IPS-NIHi7 (cell line): ENCODE results near the gene ADAMTS2.
"Not testable (repeated sequence)": the region's sequence is repeated elsewhere in the genome, so short reads cannot be mapped to it uniquely, and the experiment has no call there.

ENCODE experiments used
- DNase-seq: peaks from one replicate; pipeline ENCODE4 v3.0.0; 2012; ENCODE audit warnings: mixed read lengths; ENCODE audit errors: extremely low spot score

ADAMTS2 gene

DNA sequence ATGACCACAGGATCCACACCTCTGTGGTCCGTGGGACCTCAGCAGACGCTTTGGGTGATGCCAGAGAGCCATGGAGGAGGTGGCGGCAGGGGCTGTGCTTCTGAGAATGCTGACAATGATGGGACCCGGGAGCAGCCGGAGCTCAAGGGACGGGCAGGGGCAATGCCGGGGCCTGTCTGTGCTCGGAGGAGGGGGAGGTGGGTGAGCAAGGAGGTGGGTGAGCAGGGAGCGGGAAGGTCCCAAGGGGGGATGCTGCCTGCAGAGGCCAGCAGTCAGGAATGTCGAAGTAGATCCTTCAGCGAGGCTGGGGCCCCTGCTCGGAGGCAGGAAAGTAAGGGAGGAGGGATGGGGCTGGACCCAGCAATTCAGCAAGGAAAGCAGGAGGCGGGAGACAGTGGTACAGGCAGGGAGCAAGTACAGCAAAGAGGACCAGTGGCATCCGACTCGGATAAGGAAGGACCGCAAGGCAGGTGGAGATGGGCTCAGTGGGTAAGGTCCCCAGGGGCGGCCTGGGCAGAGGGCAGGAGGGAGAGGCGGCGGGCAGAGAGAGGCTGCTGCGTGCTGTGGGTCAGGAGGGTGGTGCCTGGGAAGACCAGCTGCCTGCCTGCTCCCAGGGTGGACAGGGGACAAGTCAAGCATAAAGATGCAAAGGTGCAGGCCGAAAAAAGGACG lies 49.0 kb downstream of the ADAMTS2 start:
- no peak for DNase-seq

DNA sequence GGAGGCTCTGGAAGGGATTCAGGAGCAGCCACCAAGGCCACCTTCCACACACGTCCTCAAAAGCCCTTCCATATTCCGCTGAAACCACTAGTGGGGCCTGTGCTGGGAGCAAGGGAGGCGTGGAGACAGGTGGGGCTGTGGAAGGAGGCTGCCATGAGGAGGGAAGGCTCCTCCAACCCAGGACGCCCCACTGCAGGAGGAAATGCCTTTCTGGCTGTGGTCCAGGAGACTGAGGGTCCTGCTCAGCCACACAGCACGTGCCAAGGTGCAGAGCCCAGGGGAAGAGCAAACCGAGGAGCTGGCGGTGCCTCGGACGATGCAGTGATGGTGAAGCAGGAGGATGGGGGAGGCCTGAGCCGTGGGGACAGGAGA lies 49.5 kb downstream of the ADAMTS2 start:
- DNase-seq: no peak

DNA sequence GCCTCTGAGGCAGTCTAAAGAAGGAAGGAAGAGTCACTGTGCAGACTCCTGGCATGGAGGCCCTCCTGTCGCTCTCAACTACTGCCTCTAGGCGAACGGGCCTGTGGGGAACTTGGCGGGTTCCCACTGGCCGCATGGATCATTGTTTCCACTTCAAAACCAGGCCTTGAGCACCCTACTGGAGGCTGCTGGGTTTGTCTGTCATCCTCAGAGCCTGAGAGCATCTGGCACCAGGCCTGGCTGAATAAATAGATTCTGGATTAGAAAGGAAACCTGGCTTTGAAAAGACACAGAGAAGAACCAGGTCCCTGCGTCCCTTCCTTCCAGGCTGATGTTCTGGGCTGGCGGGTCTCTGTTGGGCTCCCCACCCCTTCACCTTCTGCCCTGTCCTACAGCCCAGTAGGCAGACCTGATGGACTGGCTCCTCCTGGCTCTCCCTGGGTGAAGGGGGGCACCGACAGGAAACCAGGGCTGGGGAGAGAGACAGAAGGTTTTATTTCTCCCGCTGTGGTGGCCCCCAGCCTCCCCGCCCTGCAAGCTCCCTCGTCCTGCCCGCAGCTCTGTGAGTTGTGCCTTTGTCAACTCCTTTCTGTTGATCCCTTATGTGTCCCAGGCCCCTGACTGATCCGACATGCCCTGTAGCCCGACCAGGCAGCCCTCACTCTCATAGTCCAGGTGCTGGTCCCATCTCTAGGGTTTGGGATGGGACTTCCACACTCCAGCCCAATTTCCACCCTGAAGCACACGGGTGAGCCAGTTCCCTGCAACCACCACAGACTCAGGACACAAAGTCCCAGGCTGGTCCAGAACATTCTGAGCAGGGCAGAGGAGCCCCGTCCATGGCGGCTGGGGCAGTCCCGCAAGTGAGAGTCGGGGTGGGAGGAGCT lies 50.1 kb downstream of the ADAMTS2 start:
- no peak for DNase-seq

DNA sequence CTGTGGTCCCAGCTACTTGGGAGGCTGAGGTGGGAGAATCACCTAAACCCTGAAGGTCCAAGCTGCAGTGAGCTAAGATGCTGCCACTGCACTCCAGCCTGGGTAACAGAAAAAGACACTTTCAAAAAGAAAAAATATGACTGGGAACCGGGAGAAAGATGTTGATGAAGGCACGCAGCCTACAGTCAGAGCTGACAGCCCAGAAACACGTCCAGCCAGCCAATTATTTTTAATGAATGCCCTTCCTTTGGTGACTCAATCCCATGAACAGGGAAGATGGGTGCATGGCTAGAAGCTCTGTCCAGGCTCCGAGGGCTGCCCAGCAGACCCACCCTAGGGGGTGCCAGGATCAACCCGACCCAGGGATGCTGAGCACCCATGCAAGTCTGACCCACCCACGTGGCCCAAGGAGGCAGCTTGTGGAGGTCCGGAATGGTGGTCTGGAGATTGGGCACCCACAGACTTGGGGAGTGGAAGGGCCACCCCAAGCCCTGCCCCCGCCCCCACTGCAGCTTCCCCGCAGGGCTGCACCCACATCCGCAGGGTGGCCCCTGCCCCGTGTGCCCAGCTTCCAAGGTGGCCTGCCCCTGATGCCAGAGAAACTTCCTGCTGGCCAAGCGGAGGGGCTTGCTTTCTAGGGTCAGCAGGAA lies 51.0 kb downstream of the ADAMTS2 start:
- DNase-seq: no peak

DNA sequence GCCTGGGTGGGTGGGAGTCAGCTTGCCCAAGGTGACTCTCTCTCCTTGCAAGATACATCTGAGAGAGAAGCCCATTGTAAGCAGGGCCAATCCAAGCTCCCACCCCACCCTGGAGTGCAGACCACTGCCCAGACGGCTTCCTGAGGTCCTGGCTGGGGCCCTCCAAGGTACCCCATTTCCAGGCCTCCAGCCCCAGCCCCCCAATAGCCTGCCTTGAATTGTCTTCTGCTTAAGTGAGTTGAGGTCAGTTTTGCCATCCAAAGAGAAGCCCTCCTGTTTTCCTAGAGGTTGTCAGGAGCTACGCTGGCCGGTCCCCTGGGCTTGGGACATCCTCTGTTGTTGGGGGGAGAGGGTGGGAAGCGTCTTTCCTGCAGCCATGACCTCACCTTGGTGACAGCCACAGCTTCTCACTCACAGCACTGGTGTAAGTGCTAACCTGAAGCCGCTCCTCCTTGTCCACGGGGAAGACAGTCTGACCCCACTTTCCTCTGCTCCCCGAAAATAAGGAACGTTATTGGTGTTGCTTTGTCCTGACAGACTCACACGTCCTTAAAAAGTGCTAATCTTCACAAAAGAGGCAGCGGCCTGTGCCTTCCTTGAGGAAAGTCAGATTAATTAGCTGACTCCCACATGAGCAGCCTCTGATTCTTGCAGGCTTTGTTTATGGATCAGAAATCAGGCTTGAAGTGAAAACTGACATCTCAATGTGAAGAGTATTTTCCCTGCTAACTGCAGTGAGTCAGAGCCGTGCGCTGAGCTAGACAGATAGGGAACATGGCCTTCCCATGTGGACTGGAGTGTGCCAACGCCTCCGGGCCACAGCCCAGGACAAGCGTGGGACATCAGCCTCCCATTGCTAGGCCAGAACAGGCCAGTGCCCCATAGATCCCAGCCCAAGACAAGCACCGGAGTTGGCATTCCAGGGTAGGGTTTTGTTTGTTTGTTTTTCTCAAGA lies 52.3 kb downstream of the ADAMTS2 start:
- no peak for DNase-seq

DNA sequence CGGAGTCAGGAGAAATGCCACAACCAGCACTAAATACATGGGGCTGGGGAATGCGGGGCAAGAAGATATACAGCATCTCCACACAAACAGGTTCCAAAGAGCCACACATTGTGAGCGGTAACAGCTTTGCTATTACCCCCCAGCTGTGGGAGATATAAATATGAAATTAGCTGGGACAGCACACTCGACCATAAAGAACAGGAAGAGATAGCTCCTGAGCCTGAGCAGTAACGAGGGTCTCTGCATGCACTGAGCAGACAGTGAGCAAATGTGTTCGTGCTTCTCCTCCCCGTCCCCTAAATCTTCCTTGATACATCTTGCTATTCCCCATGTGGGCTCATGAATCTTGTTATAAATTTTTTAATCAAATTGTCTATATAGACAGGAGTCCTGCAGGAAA lies 53.1 kb downstream of the ADAMTS2 start:
- DNase-seq: no peak

DNA sequence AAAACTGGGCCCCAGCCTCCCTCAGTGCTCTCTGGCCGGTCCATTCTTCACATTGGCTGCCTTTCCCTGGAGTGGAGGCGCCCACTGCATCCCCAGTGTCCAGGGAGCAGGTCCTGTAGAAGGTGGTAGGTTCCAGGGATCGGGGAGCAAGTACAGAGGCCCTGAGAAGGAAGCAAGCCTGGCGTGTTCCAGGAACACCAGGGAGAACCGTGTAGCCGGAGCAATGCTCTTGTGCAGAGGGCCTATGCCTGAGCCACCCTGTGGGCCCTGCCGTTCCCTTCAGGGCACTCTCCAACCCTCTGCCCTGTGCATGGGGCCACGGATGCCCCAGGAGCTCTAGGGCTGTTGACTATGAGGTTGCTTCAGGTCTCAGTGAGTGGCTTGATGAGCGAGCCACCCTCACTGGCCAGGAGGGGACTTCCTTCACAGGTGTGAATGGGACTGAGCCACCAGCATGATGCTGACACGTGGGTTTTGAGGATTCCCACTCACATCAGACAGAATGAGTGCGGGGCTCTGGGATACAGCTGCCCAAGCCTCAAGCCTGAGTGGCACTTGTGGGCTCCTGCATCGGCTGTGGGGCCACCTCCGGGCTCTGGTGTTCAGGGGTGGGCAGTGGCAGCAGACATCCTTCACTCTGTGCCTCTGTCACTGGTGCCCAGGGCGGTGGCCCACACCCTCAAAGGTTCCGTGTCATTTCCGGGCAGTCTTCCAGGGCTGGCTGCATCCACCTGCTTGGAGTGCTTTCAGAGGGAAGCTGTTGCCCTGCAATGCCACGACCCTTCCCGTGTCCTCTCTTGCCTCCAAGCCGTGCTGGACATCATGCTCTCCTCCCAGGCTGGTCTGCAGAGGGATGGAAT lies 54.4 kb downstream of the ADAMTS2 start:
- no peak for DNase-seq

DNA sequence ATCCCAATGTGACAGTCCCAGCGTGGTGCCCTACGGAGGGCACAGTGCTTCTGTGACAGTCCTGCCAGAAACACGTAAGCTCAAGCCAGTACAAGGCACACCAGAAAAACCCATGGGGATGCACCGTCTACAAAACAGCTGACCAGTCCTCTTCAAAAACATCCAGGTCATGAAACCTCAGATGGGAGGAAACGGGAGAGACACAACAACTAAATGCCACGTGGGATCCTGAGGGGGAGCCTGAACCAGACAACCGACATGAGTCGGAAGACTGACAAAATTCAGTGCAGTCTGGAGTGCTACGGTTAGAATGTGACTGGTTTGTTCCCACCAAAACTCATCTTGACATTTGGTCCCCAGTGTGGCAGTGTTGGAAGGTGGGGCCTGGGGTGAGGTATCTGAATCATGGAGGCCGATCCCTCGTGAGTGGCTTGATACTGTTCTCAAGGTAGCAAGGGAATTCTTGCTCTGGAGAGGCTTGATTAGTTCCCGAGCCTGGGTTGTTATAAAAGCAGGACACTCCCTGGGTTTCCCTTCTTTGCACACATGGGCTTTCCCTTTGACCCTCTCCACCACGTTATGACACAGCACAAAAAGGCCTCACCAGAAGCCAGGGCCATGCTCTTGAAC lies 55.4 kb downstream of the ADAMTS2 start:
- DNase-seq: no peak

DNA sequence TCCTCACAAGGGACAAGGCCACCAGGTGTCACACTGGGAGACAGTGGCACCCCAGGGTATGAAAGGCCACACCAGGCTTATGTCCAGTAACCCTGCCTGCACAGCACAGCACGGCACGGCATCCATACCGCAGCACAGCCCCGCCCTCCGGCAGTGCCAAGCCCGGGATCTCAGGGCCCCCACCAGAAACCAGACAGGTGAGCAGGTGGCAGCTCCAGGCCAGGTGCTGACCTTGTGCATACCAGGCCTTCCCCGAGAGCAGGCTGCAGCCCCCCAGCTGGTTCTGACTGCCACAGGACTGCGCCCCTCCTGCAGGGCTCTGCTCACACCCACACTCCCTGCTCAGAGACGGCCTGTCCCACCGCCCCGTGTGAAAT lies 56.5 kb downstream of the ADAMTS2 start:
- DNase-seq: no peak

DNA sequence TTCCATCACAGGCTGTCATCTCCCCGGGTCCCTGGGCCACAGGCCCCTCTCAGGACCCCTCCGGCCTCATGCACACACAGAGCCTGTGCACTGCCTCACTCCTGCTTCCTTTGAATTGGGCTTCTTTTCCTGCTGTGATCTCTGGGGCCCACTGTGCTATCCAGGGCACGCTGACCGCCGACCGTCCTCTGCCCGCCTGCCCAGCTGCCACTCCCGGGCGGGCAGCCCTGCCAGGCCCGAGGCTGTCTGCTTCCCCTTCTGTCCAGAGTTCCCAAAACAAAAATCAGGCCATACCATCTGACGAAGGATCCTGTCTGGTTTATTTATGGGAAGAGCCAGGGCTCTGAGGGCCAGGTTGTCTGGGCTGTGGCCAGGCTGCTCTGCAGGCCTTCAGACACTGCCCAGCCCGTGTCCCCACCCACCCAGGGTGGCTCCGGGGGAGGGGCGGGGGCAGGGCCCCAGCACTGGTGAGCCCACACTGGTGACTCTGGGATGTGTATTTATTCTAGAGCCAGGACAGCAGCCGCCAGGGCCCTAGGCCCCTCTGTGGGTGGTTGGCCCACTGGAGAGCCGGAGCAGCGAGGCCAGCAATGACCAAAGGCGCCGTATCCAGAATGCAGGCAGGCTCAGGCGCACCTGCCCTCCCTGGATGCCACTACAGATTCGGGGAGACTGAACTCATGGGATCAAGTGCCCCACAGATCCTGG lies 57.0 kb downstream of the ADAMTS2 start:
- DNase-seq: no peak

DNA sequence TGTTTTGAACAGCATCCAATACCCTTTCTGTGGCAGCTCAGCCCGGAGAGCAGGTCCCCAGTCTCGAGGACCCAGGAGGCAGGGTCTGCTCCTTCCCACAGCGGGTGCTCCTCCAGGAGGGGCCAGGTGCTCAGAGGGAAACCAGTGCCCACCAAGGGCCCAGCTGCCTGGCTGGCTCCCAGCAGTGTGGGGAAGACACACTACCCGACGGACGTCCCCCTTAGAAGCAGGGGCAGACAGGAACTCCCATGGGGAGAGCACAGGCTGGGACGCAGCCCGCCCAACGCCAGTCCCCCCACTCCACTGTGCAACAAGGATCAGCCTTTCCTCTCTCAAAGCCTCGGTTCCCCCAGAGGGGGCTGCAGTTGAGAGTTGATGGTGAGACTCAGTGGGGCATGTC lies 57.6 kb downstream of the ADAMTS2 start:
- DNase-seq: no peak

DNA sequence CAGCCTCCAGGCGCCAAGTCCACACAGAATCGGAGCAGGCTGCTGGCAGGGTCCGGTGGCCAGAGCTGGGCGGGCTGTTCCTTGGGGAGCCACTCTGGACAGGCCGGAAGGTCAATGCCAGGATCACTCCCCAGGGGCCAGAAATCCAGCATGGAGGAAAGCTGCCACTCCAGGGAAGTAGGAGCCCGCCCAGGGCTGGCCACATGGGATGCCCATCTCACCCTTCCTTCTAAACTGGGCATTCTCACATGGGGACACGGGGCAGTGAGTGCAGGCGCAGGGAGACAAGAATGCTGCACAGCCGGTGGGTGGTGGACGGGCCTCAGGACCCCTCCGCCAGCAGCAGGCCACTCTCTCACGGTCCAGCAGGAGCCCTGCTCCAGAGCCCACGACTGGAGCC lies 58.2 kb downstream of the ADAMTS2 start:
- DNase-seq: no peak

DNA sequence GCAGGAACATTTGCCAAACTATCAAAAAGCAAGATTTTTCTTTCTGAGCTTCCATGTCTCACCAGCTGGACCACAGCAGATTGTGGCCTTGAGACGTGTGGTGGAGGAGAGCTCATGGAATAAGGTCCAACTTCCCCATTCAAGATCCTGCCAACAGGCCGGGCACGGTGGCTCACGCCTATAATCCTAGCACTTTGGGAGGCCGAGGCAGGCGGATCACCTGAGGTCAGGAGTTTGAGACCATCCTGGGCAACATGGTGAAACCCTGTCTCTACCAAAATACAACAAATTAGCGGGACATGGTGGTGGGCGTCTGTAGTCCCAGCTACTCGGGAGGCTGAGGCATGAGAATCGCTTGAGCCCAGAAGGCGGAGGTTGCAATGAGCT lies 59.5 kb downstream of the ADAMTS2 start:
- DNase-seq: not testable (repeated sequence)

DNA sequence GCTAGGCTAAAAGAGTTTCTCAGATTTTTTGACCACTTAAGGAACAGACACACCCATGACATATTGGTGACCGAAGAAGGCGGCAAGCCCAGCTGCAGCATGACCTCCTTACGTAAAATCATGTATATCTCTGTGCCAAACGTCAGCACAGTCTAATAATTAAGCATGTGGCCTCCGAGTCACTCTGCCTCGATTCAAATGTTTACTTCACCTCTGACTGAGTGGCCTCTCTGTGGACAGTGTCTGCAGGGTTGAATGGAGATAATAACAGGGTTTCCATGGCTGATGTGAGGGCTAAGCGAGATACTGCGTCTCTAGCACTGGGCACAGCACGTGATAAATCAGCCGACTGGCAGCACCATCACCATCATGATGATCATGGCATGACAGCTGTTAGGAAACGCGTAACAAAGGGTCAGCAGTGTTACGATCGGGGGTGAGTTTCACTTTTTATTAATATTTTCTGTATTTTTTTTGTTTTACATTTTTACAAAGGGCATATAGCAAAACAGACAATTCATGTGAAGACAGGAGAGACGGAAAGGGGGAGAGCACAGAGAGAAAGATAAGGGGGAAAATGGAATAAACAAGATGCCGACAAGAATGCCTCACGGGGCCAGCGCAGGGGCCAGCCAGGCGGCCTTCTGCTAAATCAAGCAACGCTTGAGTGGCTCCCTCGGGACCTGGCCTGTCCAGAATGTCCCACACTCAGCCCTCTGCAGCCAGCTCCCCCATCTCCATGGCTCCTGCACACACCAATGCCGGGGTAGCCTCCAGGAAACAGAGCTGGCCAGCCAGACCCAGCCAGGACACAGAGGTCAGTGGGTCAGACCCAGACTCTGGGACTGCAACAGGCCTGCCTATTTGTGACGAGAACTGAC lies 60.3 kb downstream of the ADAMTS2 start:
- DNase-seq: no peak

DNA sequence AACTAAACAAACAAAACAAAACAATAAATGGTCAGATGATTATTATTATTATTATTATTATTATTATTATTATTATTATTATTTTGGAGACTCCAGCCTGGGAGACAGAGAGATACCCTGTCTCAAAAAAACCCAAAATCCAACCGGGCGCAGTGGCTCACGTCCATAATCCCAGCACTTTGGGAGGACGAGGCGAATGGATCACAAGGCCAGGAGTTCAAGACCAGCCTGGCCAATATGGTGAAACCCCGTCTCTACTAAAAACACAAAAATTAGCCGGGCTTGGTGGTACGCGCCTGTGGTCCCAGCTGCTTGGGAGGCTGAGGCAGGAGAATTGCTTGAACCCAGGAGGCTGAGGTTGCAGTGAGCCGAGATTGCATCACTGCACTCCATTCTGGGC lies 61.4 kb downstream of the ADAMTS2 start:
- not testable (repeated sequence) for DNase-seq

DNA sequence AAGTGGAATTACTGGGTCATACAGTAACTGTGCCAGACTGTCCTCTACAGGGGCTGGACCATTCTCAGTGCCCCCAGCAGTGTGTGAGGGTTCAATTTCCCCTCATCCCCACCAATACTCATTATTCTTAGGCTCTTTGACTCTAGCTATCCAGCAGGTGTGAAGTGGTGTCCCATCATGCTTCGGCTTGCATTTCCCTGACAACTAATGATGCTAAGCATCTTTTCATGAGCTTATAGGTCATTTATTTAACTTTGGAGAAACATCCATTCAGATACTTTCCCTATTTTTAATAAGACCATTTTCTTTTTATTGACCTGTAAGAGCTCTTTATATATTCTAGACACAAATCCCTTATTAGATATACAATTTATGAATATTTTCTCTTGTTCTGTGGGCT lies 63.6 kb downstream of the ADAMTS2 start:
- DNase-seq: no peak

DNA sequence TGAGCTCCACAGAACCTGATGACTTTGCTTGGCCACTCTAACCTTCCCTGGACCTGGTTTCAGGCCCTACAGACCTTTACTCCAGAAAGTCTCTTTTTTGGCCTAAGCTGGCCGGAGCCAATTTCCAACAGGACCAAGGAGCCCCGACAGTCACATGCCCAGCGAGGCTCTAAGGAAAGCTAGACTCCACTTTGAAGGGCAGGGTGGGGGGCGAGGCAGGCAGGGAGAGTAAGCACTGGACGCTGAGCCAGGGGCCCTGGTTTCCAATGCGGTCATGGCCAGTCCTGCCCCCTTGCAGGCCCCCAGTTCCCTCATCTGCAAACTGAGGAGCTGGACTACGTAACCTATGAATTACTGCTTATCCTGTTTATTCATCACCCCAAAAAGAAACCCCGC lies 65.2 kb downstream of the ADAMTS2 start:
- no peak for DNase-seq

DNA sequence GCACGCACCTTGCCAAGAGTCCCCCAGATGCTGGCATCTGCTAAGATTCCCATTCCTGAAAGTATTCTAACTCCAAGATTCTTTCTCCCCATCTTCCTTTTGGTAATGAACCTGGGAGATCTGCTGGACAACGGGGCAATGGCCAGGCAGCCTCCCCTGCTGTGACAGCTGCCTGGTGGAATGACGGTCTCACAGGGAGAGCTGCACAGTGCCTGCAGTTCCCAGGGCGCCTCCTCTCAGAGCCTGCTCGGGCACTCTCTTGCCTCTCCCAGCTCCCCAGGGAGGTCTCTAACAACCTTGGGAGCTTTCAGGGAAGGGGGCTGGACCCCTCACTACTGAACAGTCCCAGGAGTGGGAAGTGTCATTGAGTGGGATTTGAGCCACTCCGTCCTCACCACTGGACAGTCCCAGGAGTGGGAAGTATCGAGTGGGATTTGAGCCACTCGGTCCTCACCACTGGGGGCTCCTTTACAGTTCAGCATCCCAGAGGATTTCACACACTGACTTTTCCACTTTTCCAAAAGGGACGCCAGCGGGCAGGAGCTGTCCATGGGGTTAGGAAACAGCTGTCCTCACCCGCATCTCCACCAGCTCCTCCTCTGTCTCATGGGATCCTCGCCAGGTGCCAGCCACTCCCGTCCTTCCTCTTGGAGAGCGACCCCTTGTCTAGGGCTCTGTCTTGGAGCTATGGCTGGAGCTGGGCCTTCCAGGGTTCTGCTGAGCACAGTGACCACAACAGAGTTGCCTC lies 65.7 kb downstream of the ADAMTS2 start:
- no peak for DNase-seq
